H9 (cell line): ENCODE results near the gene FSIP1. TPM values are rescaled to one million over a fixed set of nuclear protein-coding genes. Genes with fewer than 3 reads are reported as not detected.

Experiments
- DNase-seq: peaks from one replicate; pipeline ENCODE4 v3.0.0-alpha.2; 2017
- H2AFZ ChIP-seq: one replicate; pipeline ENCODE4 v1.6.1; 2013; ENCODE audit warnings: mild to moderate bottlenecking, low read length, control low read depth, moderate library complexity
- H2AK5ac ChIP-seq: 2 replicates; pipeline ENCODE4 v1.6.1; 2013; ENCODE audit warnings: low read length, control low read depth, mixed read lengths; ENCODE audit not compliant: insufficient read length
- H2BK120ac ChIP-seq: one replicate; pipeline ENCODE4 v1.6.1; 2013; ENCODE audit warnings: low read depth, mild to moderate bottlenecking, low read length, control low read depth, inconsistent platforms; ENCODE audit not compliant: poor library complexity, severe bottlenecking
- H2BK12ac ChIP-seq: 2 replicates; pipeline ENCODE4 v1.6.1; 2013; ENCODE audit warnings: low read length, control low read depth, mixed read lengths, low read depth; ENCODE audit not compliant: insufficient read length
- H2BK15ac ChIP-seq: 2 replicates; pipeline ENCODE4 v1.6.1; 2013; ENCODE audit warnings: low read depth, low read length, control low read depth
- H2BK20ac ChIP-seq: one replicate; pipeline ENCODE4 v1.6.1; 2013; ENCODE audit warnings: low read depth, mild to moderate bottlenecking, low read length, control low read depth, inconsistent platforms; ENCODE audit not compliant: poor library complexity, severe bottlenecking
- H2BK5ac ChIP-seq: 2 replicates; pipeline ENCODE4 v1.6.1; 2013; ENCODE audit warnings: low read length, control low read depth, mixed read lengths; ENCODE audit not compliant: insufficient read length
- H3K14ac ChIP-seq: 2 replicates; pipeline ENCODE4 v1.6.1; 2013; ENCODE audit warnings: low read length, control low read depth; ENCODE audit not compliant: insufficient read depth
- H3K18ac ChIP-seq: 2 replicates; pipeline ENCODE4 v1.6.1; 2013; ENCODE audit warnings: low read depth, mild to moderate bottlenecking, mixed read lengths, low read length, control low read depth; ENCODE audit not compliant: insufficient read length
- H3K23ac ChIP-seq: 2 replicates; pipeline ENCODE4 v1.6.1; 2013; ENCODE audit warnings: low read length, control low read depth, mixed read lengths, low read depth; ENCODE audit not compliant: insufficient read length
- H3K23me2 ChIP-seq: 2 replicates; pipeline ENCODE4 v1.6.1; 2013; ENCODE audit warnings: low read depth, mild to moderate bottlenecking, mixed read lengths, low read length, control low read depth; ENCODE audit not compliant: insufficient read length, poor library complexity, severe bottlenecking
- H3K27ac ChIP-seq: 2 replicates; pipeline ENCODE4 v1.5.1; 2013; ENCODE audit warnings: low read length, control low read depth, mixed read lengths, low read depth; ENCODE audit not compliant: insufficient read length
- H3K27me3 ChIP-seq: 2 replicates; pipeline ENCODE4 v1.6.1; 2013; ENCODE audit warnings: low read length, control low read depth, inconsistent platforms; ENCODE audit not compliant: insufficient read depth
- H3K4ac ChIP-seq: 2 replicates; pipeline ENCODE4 v1.6.1; 2013; ENCODE audit warnings: low read depth, mild to moderate bottlenecking, control low read depth, inconsistent platforms, low read length, moderate library complexity
- H3K4me1 ChIP-seq: 2 replicates; pipeline ENCODE4 v1.6.1; 2013; ENCODE audit warnings: low read length, control low read depth, inconsistent platforms; ENCODE audit not compliant: insufficient read depth
- H3K4me2 ChIP-seq: 2 replicates; pipeline ENCODE4 v1.6.1; 2013; ENCODE audit warnings: low read length, control low read depth, mixed read lengths; ENCODE audit not compliant: insufficient read length, insufficient read depth
- H3K56ac ChIP-seq: 2 replicates; pipeline ENCODE4 v1.6.1; 2013; ENCODE audit warnings: low read depth, mild to moderate bottlenecking, mixed read lengths, low read length, control low read depth; ENCODE audit not compliant: insufficient read length
- H3K79me1 ChIP-seq: 2 replicates; pipeline ENCODE4 v1.6.1; 2013; ENCODE audit warnings: low read depth, mild to moderate bottlenecking, moderate library complexity, low read length, control low read depth, inconsistent platforms; ENCODE audit not compliant: insufficient read depth, poor library complexity, severe bottlenecking
- H3K79me2 ChIP-seq: 2 replicates; pipeline ENCODE4 v1.6.1; 2013; ENCODE audit warnings: low read length, control low read depth, inconsistent platforms; ENCODE audit not compliant: insufficient read depth
- H3K9ac ChIP-seq: 2 replicates; pipeline ENCODE4 v1.6.1; 2013; ENCODE audit warnings: low read length, control low read depth, mixed read lengths; ENCODE audit not compliant: insufficient read length; ENCODE audit errors: extremely low read depth
- H3K9me3 ChIP-seq: one replicate; pipeline ENCODE4 v1.6.1; 2013; ENCODE audit warnings: low read depth, low read length, inconsistent platforms; ENCODE audit not compliant: control insufficient read depth
- H3T11ph ChIP-seq: one replicate; pipeline ENCODE4 v1.6.1; 2013; ENCODE audit warnings: mild to moderate bottlenecking, low read length, control low read depth, inconsistent platforms
- H4K20me1 ChIP-seq: one replicate; pipeline ENCODE4 v1.6.1; 2013; ENCODE audit not compliant: control insufficient read depth, insufficient read length, insufficient read depth
- H4K5ac ChIP-seq: 2 replicates; pipeline ENCODE4 v1.6.1; 2013; ENCODE audit warnings: low read depth, mild to moderate bottlenecking, mixed read lengths, low read length, control low read depth; ENCODE audit not compliant: insufficient read length
- H4K8ac ChIP-seq: replicated peaks from 2 replicates; pipeline ENCODE4 v1.6.1; 2013; ENCODE audit warnings: low read length, control low read depth, mixed read lengths, low read depth; ENCODE audit not compliant: insufficient read length
- H4K91ac ChIP-seq: 2 replicates; pipeline ENCODE4 v1.6.1; 2013; ENCODE audit warnings: low read depth, mild to moderate bottlenecking, moderate library complexity, mixed read lengths, low read length, control low read depth; ENCODE audit not compliant: insufficient read length
- H3K27ac Mint-ChIP-seq, 3 experiments: 2 replicates in 2 of 3; 3 replicates in 1 of 3; pipeline ENCODE4 v1.8.0; 2020 to 2021; ENCODE audit warnings: mixed read lengths in 3 of 3, mild to moderate bottlenecking in 1 of 3, moderate library complexity in 1 of 3
- H3K27me3 Mint-ChIP-seq: 2 replicates; pipeline ENCODE4 v1.8.0; 2021; ENCODE audit warnings: low read depth, mild to moderate bottlenecking, moderate library complexity, mixed read lengths
- H3K36me3 Mint-ChIP-seq, 3 experiments: 2 replicates in 2 of 3; 3 replicates in 1 of 3; pipeline ENCODE4 v1.8.0; 2020 to 2021; ENCODE audit warnings: low read depth in 3 of 3, mixed read lengths in 3 of 3; ENCODE audit not compliant: insufficient read depth in 1 of 3
- H3K4me1 Mint-ChIP-seq, 2 experiments: 2 replicates each; pipeline ENCODE4 v1.8.0; 2020; ENCODE audit warnings: mixed read lengths in 2 of 2
- H3K4me3 Mint-ChIP-seq, 2 experiments: 2 replicates in 1 of 2; 3 replicates in 1 of 2; pipeline ENCODE4 v1.8.0; 2020 to 2021; ENCODE audit warnings: mild to moderate bottlenecking in 2 of 2, mixed read lengths in 2 of 2, moderate library complexity in 1 of 2
- H3K9me3 Mint-ChIP-seq, 2 experiments: 2 replicates in 1 of 2; 3 replicates in 1 of 2; pipeline ENCODE4 v1.8.0; 2020; ENCODE audit warnings: mild to moderate bottlenecking in 2 of 2, mixed read lengths in 2 of 2, moderate library complexity in 1 of 2
- WGBS: extraction: QIAGEN DNeasy Blood & Tissue Kit; methylation state at CpG from one replicate; pipeline ENCODE4 v1.1.7; 2013; ENCODE audit warnings: missing lambda C conversion rate, low lambda C conversion rate, mixed read lengths; ENCODE audit not compliant: insufficient read length; ENCODE audit errors: extremely low coverage; 5-methylcytosine and 5-hydroxymethylcytosine counted together
- total RNA-seq: library from RNA; stranded (reverse); gene quantifications from 2 replicates; pipeline ENCODE4 v1.2.1, GENCODE V29; 2021
- TF ChIP-seq, protein P1 (sequence below): fragments of 200-600 bp; sonication (generic); conservative IDR thresholded peaks from 3 replicates; pipeline ENCODE4 v1.8.0; 2021; ENCODE audit warnings: antibody characterized with exemption, mild to moderate bottlenecking

Gene FSIP1
- total RNA-seq, 1 experiment from 2014 or later = 0.96 TPM

DNA sequence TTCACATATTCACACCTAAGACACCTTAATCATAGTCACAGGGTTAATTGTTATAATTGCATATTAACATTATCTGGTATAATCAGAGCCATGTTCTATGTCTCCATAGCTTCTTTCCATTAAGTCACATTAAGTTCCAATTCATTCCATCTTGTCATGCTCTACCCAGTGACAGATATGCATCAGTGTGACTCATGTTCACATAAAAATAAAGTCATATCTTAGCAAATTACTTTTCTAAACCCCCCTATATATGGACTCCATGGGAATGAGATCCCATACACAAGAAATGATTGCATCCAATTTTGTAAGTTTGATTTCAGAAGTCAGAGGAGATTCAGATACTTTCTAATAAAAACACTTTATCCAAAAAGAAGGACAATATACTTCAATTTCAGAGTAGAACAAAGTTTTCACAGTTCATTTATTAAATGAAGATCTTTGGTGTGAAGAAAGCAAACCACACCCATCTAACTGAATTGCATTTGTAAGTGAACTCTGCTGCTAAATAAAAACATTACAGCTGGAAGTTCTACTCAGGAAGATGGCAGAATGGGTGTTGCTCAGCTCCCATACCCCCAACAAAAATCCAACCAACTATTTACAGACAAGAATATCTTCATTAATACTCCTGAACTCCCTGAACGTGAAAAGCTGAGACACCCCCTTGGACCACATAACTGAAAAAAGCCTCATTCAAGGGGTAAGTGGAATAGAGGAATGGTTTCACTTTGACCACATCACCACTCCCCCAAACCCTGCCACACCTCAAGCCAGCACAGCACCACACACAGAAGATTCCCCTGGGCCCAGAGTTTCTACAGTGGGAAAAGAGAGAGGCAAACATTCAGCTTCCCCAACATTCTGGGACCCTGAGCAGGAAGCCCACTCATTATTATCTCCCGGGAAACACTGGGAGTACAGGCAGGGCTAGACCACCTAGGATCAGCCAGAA lies 174.2 kb downstream of the FSIP1 start:
- Histone ChIP-seq H2BK15ac (no peak overlapping the region), H2AFZ (no peak overlapping the region), H4K91ac (no peak overlapping the region), H3K9ac (no peak overlapping the region), H4K8ac (no peak overlapping the region), H3T11ph (no peak overlapping the region), H3K79me2 (no peaks in the 10 kb centered on the region), H4K5ac (no peak overlapping the region), H3K4me1 (no peaks in the 10 kb centered on the region), H3K27me3 (no peaks in the 10 kb centered on the region; the same call in 1 of the 2 replicates), H3K9me3 (no peaks in the 10 kb centered on the region), H2AK5ac (no peak overlapping the region), H3K23ac (no peak overlapping the region), H2BK5ac (no peak overlapping the region), H3K23me2 (no peaks in the 10 kb centered on the region), H3K4ac (no peak overlapping the region), H2BK12ac (no peak overlapping the region), H4K20me1 (no peaks in the 10 kb centered on the region), H3K18ac (no peak overlapping the region), H3K79me1 (no peaks in the 10 kb centered on the region), H2BK20ac (no peak overlapping the region), H2BK120ac (no peak overlapping the region), H3K4me2 (no peak overlapping the region), H3K56ac (no peak overlapping the region), H3K27ac (no peak overlapping the region), H3K14ac (no peak overlapping the region)
- Mint-ChIP-seq H3K27ac (no peak overlapping the region), H3K36me3 (0 out of 7 replicates have a peak, but pooled peaks cover 0 to 2% (median 0%) of the 10 kb centered on the region in 3 experiments), H3K4me1 (no peaks in the 10 kb centered on the region), H3K4me3 (no peak overlapping the region), H3K9me3 (peaks cover 7 to 14% of the 10 kb centered on the region in 2 experiments), H3K27me3 (no peaks in the 10 kb centered on the region)
- TF ChIP-seq, protein P1, sequence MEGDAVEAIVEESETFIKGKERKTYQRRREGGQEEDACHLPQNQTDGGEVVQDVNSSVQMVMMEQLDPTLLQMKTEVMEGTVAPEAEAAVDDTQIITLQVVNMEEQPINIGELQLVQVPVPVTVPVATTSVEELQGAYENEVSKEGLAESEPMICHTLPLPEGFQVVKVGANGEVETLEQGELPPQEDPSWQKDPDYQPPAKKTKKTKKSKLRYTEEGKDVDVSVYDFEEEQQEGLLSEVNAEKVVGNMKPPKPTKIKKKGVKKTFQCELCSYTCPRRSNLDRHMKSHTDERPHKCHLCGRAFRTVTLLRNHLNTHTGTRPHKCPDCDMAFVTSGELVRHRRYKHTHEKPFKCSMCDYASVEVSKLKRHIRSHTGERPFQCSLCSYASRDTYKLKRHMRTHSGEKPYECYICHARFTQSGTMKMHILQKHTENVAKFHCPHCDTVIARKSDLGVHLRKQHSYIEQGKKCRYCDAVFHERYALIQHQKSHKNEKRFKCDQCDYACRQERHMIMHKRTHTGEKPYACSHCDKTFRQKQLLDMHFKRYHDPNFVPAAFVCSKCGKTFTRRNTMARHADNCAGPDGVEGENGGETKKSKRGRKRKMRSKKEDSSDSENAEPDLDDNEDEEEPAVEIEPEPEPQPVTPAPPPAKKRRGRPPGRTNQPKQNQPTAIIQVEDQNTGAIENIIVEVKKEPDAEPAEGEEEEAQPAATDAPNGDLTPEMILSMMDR = no peak
- WGBS = no CpG with 5 or more reads among the region's 2 CpGs
- DNase-seq = no peak
